HG02840 (cell line): ENCODE results near the gene RTEL1.
"Not testable (repeated sequence)": the region's sequence is repeated elsewhere in the genome, so short reads cannot be mapped to it uniquely, and the experiment has no call there.

Experiments
- ATAC-seq: cut with Tn5 transposase; IDR thresholded peaks from one replicate; pipeline ENCODE4 v1.9.1; 2021; ENCODE audit warnings: mild to moderate bottlenecking, moderate library complexity, moderate number of reproducible peaks; ENCODE audit not compliant: unreplicated experiment, low FRiP score

The RTEL1 gene

DNA sequence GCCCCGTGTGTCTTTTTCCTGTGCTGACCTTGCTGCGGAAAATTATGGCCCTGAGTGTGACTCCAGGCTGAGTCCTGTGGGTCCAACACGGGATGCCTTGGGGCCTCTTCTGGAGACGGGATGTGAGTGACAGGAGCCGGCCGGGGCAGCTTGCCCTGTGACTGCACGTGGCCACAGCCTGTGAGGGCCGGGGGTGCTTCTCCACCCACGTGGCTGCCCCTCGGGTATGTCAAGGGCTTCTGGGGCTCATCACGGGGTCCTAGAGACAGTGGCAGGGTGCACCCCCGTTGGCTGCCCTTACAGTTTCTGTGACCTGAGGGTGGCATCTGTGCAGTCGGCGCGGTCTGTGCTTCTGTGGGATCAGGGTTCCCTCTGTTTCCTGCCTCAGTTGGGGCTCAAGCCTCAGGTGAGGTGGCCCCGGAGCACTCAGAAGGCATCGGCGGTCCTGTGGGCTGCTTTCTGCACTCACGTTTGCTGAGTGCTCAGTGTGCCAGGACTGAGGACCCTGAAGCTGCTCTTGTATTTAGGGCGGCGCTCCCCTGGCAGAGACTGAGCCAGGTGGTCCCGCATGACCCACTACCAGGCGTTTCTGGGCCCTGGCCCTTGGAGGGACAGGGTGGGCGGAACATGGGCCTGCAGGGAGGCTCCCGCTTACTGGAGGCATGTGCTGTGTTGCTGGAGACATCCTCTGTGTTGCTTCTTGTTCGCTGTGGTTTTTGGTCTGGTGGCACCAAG is 5.4 kb downstream of the RTEL1 start:
- ATAC-seq = no peak

DNA sequence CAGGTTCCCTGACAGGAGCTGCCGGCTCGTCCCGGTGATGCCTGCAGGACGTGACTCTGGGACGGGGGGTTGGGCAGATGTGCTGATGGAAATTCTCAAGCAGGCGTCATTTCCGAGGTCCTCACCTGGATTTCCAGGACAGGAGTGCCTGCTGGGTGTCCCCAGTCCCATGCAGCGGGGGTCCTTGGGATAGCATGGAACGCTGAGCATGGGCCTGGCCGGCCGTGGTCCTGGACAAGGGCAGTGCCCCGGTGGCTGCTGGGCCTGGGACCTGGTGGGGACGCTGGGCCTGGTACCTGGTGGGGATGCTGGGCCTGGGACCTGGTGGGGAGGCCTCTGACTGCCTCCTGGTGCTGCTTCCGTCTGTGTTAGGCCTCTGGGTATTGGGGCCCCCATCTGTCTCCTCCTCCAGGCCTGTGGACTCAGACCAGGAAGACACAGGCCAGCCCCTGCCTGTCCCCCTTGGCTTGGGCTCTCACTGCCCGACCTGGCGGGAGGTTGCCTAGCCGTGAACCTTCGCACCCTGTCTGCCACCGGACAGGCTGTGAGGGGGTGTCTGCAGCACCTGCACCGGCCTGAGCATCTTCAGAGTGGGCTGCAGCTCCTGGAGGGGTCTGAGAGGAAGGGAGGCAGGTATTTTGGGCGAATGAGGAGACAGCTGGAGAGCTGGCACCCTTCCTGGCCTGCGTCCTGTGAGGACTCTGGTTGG is 6.2 kb downstream of the RTEL1 start:
- ATAC-seq = no peak

DNA sequence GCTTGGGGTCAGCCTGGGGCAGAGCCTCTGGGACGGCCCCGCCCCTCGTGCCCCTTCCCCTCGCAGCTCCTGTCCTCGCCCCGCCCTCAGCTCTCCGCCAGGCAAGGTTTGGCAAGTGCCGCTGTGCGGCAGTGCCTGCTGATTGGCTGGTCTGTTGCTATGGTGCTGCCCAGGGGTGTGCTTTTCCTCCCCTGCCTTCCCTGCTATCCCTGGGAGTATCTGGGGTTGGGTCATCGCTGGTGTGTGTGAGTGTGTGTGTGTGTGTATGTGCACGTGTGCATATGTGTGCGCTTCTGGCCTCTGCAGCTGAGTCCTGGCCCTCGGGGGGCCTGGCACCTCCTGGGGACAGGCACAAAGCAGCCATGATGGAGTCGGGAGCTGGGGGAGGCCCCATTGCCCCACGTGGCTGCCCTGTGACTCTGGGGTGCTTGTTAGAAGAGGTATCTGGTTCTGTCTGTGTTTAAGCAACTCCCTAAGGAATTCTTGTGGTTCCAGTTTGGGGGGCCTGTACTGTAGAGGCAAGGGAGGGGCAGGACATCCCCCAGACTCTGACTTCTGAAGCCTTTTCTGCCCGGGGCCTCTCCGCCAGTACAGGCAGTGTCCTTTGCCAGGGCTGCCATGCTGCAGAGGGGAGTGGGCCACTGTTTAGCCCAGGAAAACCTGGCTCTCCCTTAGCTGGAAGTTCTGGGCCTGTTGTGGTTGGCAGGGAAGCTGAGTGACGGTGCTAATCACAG is 6.9 kb downstream of the RTEL1 start:
- ATAC-seq = no peak

DNA sequence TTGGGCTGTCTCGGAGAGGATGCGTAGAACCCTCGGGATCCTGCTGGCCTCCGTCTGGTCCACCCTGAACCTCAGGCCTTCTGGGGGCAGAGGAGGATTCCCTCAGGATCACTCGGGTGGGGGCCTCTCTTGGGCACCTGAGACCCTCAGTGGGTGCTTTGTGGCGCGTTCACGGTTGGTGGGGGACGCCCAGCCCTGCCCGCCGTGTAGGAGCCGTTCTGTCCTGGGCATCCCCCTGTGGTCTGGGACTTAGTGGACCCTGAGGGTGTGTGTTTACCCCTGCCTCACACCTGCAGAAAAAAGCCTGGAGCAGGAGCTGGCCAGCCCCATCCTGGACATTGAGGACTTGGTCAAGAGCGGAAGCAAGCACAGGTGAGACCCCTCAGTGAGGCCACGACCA is 7.6 kb downstream of the RTEL1 start:
- ATAC-seq = no peak

DNA sequence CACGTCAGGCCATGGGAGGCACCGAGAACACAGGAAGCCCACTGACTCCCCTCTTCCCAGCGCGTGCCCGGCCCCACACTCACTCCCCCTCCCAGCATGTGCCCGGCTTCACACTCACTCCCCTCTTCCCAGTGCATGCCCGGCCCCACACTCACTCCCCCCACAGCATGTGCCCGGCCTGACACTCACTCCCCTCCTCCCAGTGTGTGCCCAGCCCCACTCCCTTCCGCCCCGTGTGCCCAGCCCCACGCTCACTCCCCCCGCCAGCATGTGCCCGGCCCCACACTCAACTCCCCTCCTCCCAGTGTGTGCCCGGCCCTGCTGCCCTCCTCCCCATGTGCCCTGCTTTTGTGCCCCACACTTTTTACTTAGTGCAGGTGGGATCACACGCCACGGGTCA is 9.7 kb downstream of the RTEL1 start:
- ATAC-seq = no peak

DNA sequence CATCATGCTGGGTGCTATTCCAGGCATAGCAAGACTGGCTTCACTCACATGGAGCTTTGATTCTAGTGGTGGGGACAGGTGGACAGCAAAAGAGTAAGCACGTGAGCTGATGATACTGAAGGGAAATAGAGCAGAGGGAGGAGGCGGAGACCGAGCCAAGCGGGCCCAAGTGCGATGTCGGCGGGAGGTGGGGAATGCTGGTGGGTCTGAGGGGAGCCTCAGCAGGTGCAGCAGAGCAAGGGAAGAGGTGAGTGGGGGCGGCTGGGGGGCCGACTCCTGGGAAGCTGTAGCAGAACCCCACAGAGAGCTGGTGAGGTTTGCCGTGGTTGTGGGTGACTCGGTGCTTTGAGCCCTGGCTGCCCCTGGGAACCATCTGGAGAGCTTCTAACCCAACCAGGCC is 10.2 kb downstream of the RTEL1 start:
- no peak for ATAC-seq

DNA sequence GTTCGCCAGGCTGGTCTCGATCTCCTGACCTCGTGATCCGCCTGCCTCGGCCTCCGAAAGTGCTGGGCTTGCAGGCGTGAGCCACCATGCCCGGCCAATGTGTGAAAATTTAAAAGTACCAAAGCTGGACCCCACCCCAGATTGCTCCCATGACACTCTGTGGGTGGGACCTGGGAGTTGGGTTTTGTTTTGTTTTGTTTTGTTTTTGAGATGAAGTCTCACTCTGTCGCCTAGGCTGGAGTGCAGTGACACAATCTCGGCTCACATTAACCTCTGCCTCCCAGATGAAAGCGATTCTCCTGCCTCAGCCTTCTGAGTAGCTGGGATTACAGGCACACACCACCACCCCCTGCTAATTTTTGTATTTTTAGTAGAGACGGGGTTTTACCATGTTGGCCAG is 13.6 kb downstream of the RTEL1 start:
- ATAC-seq = not testable (repeated sequence)

DNA sequence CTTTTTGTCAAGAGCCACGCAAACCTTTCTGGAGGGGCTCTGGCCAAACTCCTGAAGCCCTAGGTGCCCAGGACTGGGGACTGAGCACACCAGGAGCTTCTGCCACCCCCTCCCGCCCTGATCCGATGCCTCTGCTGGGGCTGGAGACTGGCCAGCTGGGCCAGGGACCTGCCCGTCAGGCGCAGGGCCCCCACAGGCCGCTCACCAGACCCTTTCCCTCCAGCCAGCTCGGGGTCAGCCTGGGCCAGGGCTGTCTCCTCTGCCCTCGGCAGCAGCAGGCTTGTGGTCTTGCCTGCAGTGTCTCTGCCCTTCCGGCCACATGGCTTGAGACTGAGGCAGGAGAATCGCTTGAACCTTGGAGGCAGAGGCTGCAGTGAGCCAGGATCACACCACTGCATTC is 14.6 kb downstream of the RTEL1 start:
- ATAC-seq = no peak

DNA sequence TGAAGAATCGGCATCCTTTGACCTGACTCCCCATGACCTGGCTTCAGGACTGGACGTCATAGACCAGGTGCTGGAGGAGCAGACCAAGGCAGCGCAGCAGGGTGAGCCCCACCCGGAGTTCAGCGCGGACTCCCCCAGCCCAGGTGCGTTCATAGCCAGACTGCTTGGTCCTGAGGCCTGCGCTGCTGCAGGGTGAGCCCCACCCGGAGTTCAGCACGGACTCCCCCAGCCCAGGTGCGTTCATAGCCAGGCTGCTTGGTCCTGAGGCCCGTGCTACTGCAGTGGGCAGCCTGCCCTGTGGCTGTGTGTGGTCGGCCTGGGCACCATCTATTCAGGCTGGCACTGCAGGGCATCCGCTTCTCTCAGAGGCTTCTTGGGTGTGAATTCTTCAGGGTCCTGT is 15.8 kb downstream of the RTEL1 start:
- ATAC-seq = no peak

DNA sequence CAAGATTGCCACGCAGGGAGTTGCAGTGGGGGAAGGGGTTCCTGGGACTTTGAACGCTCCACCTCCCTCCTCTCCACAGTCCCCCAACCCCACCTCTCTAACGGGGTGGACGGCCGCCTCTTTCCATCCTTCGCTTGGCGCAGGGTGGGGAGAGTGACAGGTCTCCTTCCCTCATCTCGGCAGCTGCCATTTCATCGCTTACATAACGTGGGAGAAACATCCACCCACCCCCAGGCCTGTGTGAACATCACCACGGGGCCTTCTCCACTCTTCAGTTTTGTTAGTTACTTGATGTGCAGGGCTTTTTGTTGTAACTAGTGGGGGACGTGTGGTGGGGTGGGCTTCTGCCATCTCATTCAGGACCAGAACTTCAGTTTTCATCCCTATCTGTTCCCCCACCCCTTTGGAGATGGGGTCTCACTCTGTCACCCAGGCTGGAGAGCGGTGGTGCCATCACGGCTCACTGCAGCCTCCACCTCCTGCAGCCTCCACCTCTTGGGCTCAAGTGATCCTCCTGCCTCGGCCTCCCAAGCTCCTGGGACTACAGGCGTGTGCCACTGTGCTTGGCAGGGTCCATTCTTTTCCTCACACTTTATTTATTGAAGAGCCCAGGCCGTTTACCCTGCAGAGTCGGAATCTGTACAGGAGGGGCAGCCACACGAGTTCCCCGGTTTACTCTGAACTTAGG is 17.7 kb downstream of the RTEL1 start:
- ATAC-seq = no peak

DNA sequence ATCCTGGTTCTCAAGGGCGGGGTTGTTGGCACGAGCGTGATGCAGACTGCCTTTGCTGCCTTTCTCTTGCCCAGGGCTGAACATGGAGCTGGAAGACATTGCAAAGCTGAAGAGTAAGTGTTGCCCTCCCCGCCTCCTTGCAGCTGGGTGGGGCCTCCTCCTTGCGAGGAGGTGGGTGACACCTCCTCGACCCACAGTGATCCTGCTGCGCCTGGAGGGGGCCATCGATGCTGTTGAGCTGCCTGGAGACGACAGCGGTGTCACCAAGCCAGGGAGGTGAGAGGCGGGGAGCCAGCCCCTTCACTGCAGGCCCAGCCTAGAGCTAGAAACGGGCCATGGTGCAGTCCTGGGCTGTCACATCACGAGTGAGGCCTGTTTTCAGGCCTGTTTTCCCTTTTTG is 20.0 kb downstream of the RTEL1 start:
- ATAC-seq = no peak

DNA sequence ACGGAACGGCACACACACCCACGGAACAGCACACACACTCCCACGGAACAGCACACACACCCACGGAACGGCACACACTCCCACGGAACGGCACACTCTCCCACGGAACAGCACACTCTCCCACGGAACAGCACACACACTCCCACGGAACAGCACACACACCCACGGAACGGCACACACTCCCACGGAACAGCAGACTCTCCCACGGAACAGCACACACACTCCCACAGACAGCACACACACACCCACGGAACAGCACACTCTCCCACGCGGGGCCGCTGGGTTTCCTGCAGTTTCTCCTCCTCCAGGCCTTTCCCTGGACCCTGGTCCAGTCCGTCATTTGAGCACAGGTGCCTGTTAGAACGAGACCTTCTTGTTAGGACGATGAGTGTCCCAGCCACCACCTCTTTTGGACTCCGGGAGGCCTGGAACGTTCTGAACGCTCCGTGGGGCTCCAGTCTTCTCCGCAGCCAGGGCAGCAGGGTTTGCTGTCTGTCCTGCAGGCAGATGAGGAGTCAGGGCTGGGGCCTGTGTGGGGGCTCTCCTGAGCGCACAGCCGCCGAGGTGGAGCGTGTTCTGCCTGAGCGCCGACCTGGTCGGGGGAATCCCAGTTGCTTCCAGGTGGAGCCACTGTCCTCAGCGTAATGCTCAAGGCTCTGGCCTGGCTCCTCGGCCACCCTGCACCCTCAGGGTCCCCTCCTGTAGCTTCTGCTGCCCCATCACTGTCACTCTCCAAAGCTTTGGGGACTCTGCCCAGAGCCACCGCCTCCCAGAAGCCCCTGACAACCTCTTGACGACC is 20.8 kb downstream of the RTEL1 start:
- ATAC-seq = no peak

DNA sequence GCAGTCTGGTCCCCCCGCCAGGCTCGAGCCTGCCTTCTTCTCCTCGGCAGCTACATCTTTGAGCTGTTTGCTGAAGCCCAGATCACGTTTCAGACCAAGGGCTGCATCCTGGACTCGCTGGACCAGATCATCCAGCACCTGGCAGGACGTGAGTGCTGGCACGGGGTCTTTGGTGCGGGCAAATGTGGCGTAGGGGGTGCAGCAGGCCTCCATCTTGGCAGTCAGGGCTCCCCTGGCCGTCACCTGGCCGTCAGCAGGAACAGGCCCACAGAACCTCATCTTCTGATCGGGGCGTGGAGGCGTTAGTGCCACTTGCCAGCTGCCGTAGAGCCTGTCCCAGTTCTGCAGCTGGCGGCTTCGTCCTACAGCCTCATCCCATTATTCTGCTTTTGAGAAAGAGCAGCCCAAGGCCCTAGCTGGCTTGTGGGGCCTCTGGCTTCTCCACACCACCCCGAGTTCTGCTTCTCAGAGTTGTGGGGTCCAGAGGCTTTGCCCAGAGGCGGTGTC is 21.7 kb downstream of the RTEL1 start:
- no peak for ATAC-seq

DNA sequence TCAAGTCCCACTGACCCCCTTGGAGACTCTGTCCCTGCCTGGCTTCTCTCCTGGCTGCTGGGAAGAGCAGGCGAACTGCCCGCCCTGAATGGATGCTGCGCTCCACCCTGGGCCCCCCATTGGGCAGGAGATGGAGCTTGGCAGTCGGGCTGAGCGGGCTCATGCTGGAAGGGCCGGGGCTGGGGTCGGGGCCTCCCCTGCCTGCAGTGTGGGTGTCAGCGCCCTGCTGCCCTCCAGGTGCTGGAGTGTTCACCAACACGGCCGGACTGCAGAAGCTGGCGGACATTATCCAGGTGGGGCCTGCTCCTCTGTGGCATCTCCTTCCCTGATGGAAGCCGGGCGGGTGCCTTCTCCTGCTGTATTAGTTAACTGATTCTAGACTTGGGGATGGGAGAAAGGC is 22.3 kb downstream of the RTEL1 start:
- ATAC-seq = no peak

DNA sequence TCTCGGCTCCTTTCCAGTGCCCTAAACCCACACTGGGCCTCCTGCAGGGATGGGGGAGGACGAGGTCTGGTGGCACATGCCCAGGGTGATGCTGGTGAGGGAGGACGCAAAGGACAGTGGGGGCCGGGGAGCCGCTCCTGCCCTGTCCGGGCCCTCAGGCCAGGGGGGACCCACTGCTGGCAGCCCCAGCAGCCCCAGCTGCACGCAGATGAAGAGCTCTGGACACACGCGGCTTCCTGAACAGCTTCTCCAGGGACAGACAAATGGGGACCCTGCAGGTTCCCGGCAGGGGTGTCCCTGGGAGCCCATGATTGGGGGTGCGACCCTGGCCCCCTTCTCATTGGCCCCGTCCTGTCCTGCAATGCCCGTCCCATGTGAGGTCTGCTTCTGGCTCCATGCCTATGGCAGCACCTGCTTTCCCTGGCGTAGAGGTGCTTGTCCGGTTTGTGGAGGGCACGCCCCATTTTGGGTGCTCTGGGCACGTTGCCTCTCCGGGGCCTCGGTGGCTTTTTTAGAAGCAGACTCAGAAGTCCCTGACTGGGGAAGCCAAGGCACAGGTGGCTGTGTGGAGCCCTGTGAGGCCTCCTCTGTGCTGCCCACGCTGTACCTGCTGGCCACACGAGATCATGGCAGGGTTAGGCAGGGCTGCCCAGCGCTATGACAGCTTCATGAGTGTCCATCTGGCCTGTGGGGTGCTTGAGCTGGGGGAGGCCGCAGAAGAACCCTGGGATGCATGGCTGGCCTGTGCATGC is 22.9 kb downstream of the RTEL1 start:
- ATAC-seq = no peak

DNA sequence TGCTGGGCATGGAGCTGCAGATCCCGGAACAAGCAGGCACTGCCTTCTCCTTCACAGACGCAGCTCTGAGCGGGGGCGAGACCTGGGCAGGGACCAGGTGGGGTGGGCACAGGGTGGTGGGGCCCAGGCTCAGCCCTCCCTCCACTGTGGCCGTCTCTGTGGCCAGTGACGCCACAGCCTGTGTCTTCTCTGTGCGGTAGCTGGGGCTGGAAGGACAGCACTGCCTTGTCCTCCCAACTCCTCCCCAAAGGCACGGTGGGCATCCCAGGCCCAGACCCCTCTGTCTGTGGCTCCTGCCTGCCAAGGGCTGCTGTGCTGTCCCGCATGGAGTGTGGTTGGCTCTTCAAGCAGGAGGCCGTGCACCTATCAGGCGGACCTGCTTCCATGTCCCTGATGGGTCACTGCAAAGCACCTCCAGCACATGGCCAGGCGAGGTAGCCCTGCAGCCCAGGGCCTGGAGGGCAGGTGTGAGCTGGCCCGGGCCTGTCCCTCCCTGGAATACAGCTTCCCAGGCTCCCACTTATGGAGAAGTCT is 23.6 kb downstream of the RTEL1 start:
- no peak for ATAC-seq

DNA sequence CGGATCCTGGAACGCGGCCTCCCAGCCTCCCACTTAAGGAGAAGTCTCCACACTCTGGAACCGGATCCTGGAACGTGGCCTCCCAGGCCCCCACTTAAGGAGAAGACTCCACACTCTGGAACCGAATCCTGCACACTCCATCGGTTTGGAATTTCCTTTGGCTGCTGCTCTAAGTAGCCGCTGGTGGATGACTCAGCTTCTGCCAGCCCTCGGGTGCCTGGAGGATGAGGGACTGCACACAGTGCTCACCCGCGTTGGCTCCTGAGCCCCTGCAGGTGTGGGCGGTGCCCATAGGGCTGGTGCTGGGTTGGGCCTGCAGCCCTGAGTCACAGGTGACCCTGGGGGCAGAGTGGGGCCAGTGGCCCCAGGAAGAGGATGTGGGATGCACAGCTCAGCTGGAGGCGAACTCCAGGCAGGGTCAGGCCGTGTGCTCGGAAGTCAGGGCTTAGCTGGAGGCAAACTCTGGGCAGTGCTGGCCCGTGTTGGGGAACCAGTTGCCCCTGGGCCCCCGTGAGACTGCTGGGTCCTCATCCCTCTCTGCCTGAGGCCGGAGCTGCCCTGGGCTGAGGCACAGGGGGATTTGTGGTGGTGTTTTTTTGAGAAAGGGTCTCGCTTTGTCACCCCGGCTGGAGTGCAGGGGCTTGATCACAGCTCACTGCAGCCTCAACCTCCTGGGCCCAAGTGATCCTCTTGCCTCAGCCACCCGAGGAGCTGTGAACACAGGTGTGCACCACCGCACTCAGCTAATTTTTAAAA is 24.4 kb downstream of the RTEL1 start:
- no peak for ATAC-seq

DNA sequence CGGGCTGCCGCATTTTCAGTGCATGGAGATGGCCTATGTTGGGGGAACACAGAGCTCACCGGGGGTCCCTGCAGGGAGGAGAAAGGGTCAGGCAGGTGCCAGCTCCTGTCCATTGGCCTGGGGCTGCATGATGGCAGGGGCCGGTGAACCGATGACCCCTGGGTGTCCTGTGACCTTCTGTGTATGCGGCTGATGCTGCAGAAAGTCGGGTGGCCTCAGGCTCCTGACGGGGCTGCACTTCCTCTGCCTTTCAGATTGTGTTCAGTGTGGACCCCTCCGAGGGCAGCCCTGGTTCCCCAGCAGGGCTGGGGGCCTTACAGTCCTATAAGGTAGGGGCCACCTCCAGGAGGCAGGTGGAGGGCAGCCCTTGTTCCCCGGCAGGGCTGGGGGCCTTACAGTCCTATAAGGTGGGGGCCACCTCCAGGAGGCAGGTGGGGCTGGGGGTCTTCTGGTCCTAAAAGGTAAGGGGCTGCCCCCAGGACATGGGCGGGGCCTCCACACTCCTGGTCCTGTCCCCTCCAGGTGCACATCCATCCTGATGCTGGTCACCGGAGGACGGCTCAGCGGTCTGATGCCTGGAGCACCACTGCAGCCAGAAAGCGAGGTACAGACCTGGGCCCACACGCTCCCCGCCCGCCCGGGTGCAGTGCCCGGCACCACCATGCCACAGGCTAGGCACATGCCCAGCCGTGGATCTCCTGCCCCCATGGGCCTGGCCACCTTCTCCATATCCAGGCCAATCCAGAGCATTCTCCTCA is 27.3 kb downstream of the RTEL1 start:
- no peak for ATAC-seq
